HG03066 (cell line): Measurements from ENCODE around the gene SH3BP4.

Experiments used
- ATAC-seq: cut with Tn5 transposase; IDR thresholded peaks from one replicate; pipeline ENCODE4 v1.9.1; 2021; ENCODE audit warnings: low read depth; ENCODE audit not compliant: unreplicated experiment

The SH3BP4 gene

GRCh38 chr2:234981197-234982095, 29.6 kb downstream of the SH3BP4 start:
- no peak for ATAC-seq

GRCh38 chr2:234982096-234982834, 30.4 kb downstream of the SH3BP4 start:
- no peak for ATAC-seq

GRCh38 chr2:234983011-234983726, 31.4 kb downstream of the SH3BP4 start:
- no peak for ATAC-seq

GRCh38 chr2:234985608-234986245, 33.9 kb downstream of the SH3BP4 start:
- ATAC-seq, result no peak

- ATAC-seq, result no peak
These were observed 34.6 kb downstream of the SH3BP4 start for GRCh38 chr2:234986390-234986789.

GRCh38 chr2:234986876-234987720, 35.3 kb downstream of the SH3BP4 start:
- no peak for ATAC-seq

- no peak for ATAC-seq
These were observed 35.9 kb downstream of the SH3BP4 start for GRCh38 chr2:234987754-234988153.

- no peak for ATAC-seq
These were observed 36.7 kb downstream of the SH3BP4 start for GRCh38 chr2:234988491-234988890.

GRCh38 chr2:234989183-234989701, 37.4 kb downstream of the SH3BP4 start:
- no peak for ATAC-seq

- ATAC-seq, result no peak
These were observed 38.5 kb downstream of the SH3BP4 start for GRCh38 chr2:234990300-234990699.

- ATAC-seq, result no peak
These were observed 39.5 kb downstream of the SH3BP4 start for GRCh38 chr2:234991290-234991689.

GRCh38 chr2:234991793-234992192, 40.0 kb downstream of the SH3BP4 start:
- ATAC-seq, result no peak

- ATAC-seq, result no peak
These were observed 40.4 kb downstream of the SH3BP4 start for GRCh38 chr2:234992196-234992595.

- no peak for ATAC-seq
These were observed 41.0 kb downstream of the SH3BP4 start for GRCh38 chr2:234992624-234993349.

GRCh38 chr2:234993541-234993981, 41.7 kb downstream of the SH3BP4 start:
- ATAC-seq, result no peak

GRCh38 chr2:234994438-234995321, 42.9 kb downstream of the SH3BP4 start:
- ATAC-seq, result no peak

- no peak for ATAC-seq
These were observed 43.7 kb downstream of the SH3BP4 start for GRCh38 chr2:234995332-234996068.
